Prostate gland (tissue), 2 donors: ENCODE data around the gene SLC29A4. TPM values are rescaled to one million over a fixed set of nuclear protein-coding genes. Genes with fewer than 3 reads are reported as not detected.

Experiments used
- DNase-seq: peaks from one replicate; pipeline ENCODE4 v3.0.0-alpha.2; 2019; ENCODE audit warnings: low spot score
- H3K27ac ChIP-seq, 2 donors: fragments of 200-600 bp; sonication (generic); 2 replicates each; pipeline ENCODE4 v1.5.1; 2017 to 2019
- H3K27me3 ChIP-seq: fragments of 200-600 bp; sonication (generic); replicated peaks from 2 replicates; pipeline ENCODE4 v1.5.1; 2019; ENCODE audit not compliant: insufficient read depth
- H3K36me3 ChIP-seq, 2 donors: fragments of 200-600 bp; sonication (generic); 1 replicate in 1 of 2; 2 replicates in 1 of 2; pipeline versions ENCODE4 v1.5.1 to v1.8.1; 2017 to 2019
- H3K4me1 ChIP-seq: fragments of 200-600 bp; sonication (generic); replicated peaks from 2 replicates; pipeline ENCODE4 v1.5.1; 2019
- H3K4me3 ChIP-seq, 2 donors: fragments of 200-600 bp; sonication (generic); 2 replicates each; pipeline ENCODE4 v1.5.1; 2017 to 2019
- H3K9me3 ChIP-seq: fragments of 200-600 bp; sonication (generic); 2 replicates; pipeline ENCODE4 v1.5.1; 2017
- POLR2A ChIP-seq: fragments of 450-650 bp; IDR thresholded peaks from one replicate; pipeline ENCODE4 v1.6.1; 2016; ENCODE audit warnings: antibody characterized with exemption, mild to moderate bottlenecking
- POLR2AphosphoS5 ChIP-seq: sonication (generic); formaldehyde crosslinking; IDR thresholded peaks from one replicate; pipeline ENCODE4 v1.6.1; 2017; ENCODE audit warnings: antibody characterized with exemption
- WGBS: methylation state at CpG from one replicate; pipeline ENCODE4 v1.1.5; 2018; 5-methylcytosine and 5-hydroxymethylcytosine counted together
- intact Hi-C: fragments of 100-400 bp; cut with DNase I; formaldehyde crosslinking; loops from one replicate; pipeline ENCODE4 v1.14.2; 2022
- total RNA-seq, 2 donors: library from RNA; depleted of rRNA; stranded (reverse); fragments of >200 nt; gene quantifications; one replicate each; pipeline ENCODE4 v1.1.0, GENCODE V29; 2016
- TF ChIP-seq, protein P1 (sequence below), 4 experiments: fragments of 200-600 bp in 2 of 4; fragments of 450-650 bp in 2 of 4; sonication (generic) in 2 of 4; IDR thresholded peaks; 1 replicate in 3 of 4; 2 replicates in 1 of 4; pipeline ENCODE4 v1.5.1; 2016 to 2019; ENCODE audit warnings: antibody characterized with exemption in 4 of 4, mild to moderate bottlenecking in 2 of 4, moderate library complexity in 2 of 4

The SLC29A4 gene
- total RNA-seq, 2 donors from 2014 or later: 11.6 to 13.5 TPM

DNA sequence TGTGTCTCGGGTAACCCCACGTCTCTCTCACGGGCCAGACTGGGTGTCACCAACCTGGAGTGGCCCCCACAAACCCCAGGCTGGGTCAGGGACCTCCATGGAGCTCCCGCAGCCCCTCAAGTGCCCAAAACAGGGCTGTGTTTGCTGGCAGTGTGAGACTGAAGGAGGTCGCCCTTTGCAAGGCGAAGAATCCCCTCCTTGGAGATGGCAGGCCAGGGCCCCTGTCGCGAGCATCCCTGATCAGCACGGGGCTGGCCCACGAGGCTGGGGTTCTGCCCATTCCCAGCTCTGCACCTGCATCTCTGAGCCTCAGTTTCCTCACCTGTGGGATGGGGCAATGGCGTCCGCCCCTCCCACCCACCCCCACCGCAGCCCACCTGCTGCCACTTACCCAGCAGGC is 62.4 kb downstream of the SLC29A4 start:
- 96% methylated on average over 13 of the region's 13 CpGs for WGBS

DNA sequence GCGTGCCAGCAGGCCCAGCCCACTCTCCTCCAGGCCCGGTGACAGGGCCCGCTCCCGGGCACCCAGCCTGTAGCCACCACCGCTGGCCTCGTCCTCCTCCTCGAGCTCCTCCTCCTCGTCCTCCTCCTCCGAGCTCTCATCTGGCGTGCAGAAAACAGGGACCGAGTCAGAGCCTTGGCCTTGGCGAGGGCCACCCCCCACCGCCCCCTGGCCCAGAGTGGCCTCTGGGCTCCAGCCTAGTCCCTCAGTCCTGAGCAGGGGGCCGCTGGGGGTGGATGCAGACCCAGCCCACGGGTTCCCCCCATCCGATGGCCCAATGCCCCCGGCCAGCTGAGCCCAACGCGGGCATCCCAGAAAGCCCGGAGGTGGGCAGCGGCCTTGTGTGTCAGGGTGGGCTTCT is 62.9 kb downstream of the SLC29A4 start:
- H3K4me1 ChIP-seq: no peaks in the 10 kb centered on the region
- H3K4me3 ChIP-seq: no peak overlapping the region
- peaks cover 8 to 22% of the 10 kb centered on the region in 2 donors for H3K36me3 ChIP-seq
- no peak overlapping the region for H3K27ac ChIP-seq
- DNase-seq: no peak
- H3K27me3 ChIP-seq: no peaks in the 10 kb centered on the region
- H3K9me3 ChIP-seq: no peaks in the 10 kb centered on the region
- intact Hi-C loops: no loop called here
- TF ChIP-seq, protein P1, sequence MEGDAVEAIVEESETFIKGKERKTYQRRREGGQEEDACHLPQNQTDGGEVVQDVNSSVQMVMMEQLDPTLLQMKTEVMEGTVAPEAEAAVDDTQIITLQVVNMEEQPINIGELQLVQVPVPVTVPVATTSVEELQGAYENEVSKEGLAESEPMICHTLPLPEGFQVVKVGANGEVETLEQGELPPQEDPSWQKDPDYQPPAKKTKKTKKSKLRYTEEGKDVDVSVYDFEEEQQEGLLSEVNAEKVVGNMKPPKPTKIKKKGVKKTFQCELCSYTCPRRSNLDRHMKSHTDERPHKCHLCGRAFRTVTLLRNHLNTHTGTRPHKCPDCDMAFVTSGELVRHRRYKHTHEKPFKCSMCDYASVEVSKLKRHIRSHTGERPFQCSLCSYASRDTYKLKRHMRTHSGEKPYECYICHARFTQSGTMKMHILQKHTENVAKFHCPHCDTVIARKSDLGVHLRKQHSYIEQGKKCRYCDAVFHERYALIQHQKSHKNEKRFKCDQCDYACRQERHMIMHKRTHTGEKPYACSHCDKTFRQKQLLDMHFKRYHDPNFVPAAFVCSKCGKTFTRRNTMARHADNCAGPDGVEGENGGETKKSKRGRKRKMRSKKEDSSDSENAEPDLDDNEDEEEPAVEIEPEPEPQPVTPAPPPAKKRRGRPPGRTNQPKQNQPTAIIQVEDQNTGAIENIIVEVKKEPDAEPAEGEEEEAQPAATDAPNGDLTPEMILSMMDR (IDR thresholded peaks at IDR 0.05): no peak
- TF ChIP-seq POLR2A: no peak
- TF ChIP-seq POLR2AphosphoS5: no peak
- 96% methylated on average over 20 of the region's 21 CpGs for WGBS

More for the DNA sequence above, 62.4 kb downstream of the SLC29A4 start:
- Histone ChIP-seq H3K27ac (no peak overlapping the region), H3K4me1 (no peaks in the 10 kb centered on the region), H3K9me3 (no peaks in the 10 kb centered on the region), H3K36me3 (peaks cover 8 to 22% of the 10 kb centered on the region in 2 donors), H3K27me3 (no peaks in the 10 kb centered on the region), H3K4me3 (no peak overlapping the region)
- no peak for TF ChIP-seq POLR2AphosphoS5
- TF ChIP-seq, protein P1 (IDR thresholded peaks at IDR 0.05): no peak
- TF ChIP-seq POLR2A: no peak
- intact Hi-C loops: no loop called here
- DNase-seq: no peak

DNA sequence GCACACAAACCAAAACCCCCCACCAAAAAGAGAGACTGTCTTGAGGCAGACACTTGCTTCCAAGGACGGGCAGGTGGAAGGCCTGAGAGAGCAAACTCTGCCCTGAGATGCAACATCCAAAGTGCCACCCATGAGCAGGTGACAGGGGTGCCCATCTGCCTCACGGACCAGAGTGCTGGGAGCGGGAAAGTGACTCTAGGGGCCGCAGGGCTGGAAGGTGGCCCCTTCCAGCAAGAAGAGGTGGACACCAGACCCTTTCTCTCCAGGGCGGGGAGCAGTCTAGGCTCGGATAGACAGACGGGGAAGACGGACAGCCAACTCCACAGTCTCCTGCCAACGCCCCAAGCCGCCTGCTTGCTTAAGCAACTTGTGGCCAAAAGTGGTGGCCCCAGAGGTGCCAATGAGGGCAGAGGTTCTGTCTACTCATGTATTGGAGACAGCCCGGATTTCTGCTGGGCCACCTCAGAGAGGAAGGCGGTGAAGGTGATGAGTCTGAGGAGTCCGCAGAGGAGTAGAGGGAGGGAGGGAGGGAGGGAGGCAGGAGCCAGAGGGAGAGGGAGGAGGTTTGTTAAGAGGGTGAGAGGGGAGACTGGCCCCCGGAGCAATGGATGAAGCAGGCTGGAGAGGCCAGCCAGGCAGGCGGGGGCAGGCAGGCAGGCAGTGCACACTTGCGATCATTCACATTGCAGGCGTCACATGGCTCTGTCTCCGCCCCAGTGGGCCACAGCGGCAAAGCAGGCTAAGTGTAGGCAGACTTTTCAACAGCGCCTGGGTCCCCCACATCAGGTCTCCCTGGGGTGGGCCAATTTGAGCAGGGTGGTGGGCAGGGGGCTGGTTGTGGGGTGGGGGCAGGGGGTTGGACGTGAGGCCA is 65.6 kb downstream of the SLC29A4 start:
- no peak overlapping the region for H3K27ac ChIP-seq
- WGBS: 78% methylated on average over 21 of the region's 21 CpGs
- no peak overlapping the region for H3K4me3 ChIP-seq
- H3K4me1 ChIP-seq: peaks cover 7% of the 10 kb centered on the region
- H3K9me3 ChIP-seq: no peaks in the 10 kb centered on the region
- TF ChIP-seq POLR2AphosphoS5 (no peak), POLR2A (no peak)
- TF ChIP-seq, protein P1 (IDR thresholded peaks at IDR 0.05): no peak
- peaks cover 6 to 26% of the 10 kb centered on the region in 2 donors for H3K36me3 ChIP-seq
- intact Hi-C loops: no loop called here
- no peaks in the 10 kb centered on the region for H3K27me3 ChIP-seq
- DNase-seq: no peak

DNA sequence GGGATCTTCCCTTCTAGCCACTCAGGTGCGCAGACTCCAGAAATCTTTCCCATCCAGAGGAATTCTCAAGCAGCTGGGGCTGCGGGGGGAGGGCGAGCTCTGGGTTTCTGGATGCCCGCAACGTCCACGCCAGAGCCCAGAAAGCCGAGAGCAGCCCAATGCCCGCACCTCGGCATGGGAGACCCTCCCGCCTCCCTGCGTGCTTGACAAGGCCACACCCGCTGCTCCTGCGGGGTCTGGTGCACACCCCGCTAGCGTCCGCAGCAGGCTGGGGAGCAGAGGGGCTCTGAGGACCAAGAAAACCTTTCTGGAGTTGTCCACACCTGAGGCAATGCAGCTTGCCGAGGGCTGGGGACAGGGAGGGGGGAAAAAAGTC is 66.2 kb downstream of the SLC29A4 start:
- intact Hi-C loops: no loop called here
- no peaks in the 10 kb centered on the region for H3K27me3 ChIP-seq
- peaks cover 4 to 26% of the 10 kb centered on the region in 2 donors for H3K36me3 ChIP-seq
- WGBS: 79% methylated on average over 14 of the region's 17 CpGs
- no peak overlapping the region for H3K27ac ChIP-seq
- DNase-seq: no peak
- H3K4me3 ChIP-seq: no peak overlapping the region
- TF ChIP-seq POLR2AphosphoS5 (no peak), POLR2A (no peak)
- TF ChIP-seq, protein P1 (IDR thresholded peaks at IDR 0.05): no peak
- H3K9me3 ChIP-seq: no peaks in the 10 kb centered on the region
- H3K4me1 ChIP-seq: peaks cover 7% of the 10 kb centered on the region
